Loucy (cell line): ENCODE data around the gene TMOD1.

Experiments
- H2AFZ ChIP-seq: fragments of 200-600 bp; sonication (generic); 2 replicates; pipeline ENCODE4 v1.6.0; 2016; ENCODE audit warnings: antibody characterized with exemption, mild to moderate bottlenecking, low read length, moderate library complexity
- H3F3A ChIP-seq: fragments of 200-600 bp; 2 replicates; pipeline ENCODE4 v1.6.0; 2016; ENCODE audit warnings: antibody characterized with exemption, low read depth, mild to moderate bottlenecking
- H3K27me3 ChIP-seq: fragments of 200-600 bp; sonication (generic); 2 replicates; pipeline ENCODE4 v1.6.1; 2014; ENCODE audit warnings: low read length, mild to moderate bottlenecking; ENCODE audit not compliant: insufficient read depth, poor library complexity, severe bottlenecking
- H3K36me3 ChIP-seq: fragments of 200-600 bp; sonication (generic); 2 replicates; pipeline ENCODE4 v1.6.1; 2016; ENCODE audit warnings: low read length; ENCODE audit not compliant: insufficient read depth
- H3K4me1 ChIP-seq: fragments of 200-600 bp; sonication (generic); 2 replicates; pipeline ENCODE4 v1.5.1; 2014; ENCODE audit warnings: low read length, mild to moderate bottlenecking; ENCODE audit not compliant: insufficient read depth, poor library complexity, severe bottlenecking
- H3K4me2 ChIP-seq: fragments of 200-600 bp; sonication (generic); 2 replicates; pipeline ENCODE4 v1.6.0; 2014; ENCODE audit warnings: antibody characterized with exemption, low read length, low read depth, mild to moderate bottlenecking; ENCODE audit not compliant: poor library complexity, severe bottlenecking
- H3K4me3 ChIP-seq: fragments of 200-600 bp; sonication (generic); 2 replicates; pipeline ENCODE4 v1.5.1; 2014; ENCODE audit warnings: low read length, mild to moderate bottlenecking, mixed read lengths; ENCODE audit not compliant: poor library complexity, severe bottlenecking
- H3K79me2 ChIP-seq: fragments of 200-600 bp; sonication (generic); 2 replicates; pipeline ENCODE4 v1.6.1; 2014; ENCODE audit warnings: low read length; ENCODE audit not compliant: insufficient read depth
- H3K9ac ChIP-seq: fragments of 200-600 bp; sonication (generic); 2 replicates; pipeline ENCODE4 v1.6.0; 2014; ENCODE audit warnings: mild to moderate bottlenecking, low read depth, low read length, moderate library complexity; ENCODE audit not compliant: poor library complexity, severe bottlenecking
- H3K9me2 ChIP-seq: fragments of 200-600 bp; sonication (generic); replicated peaks from 2 replicates; pipeline ENCODE4 v1.6.1; 2016; ENCODE audit warnings: low read depth, low read length, mixed read lengths
- H3K9me3 ChIP-seq: fragments of 200-600 bp; sonication (generic); 2 replicates; pipeline ENCODE4 v1.6.1; 2014; ENCODE audit warnings: mild to moderate bottlenecking, antibody characterized with exemption, low read length, low read depth; ENCODE audit not compliant: insufficient read depth
- H4K20me1 ChIP-seq: fragments of 200-600 bp; sonication (generic); 2 replicates; pipeline ENCODE4 v1.6.0; 2014; ENCODE audit warnings: antibody characterized with exemption, low read length, mild to moderate bottlenecking; ENCODE audit not compliant: insufficient read depth, poor library complexity, severe bottlenecking
- CTCF ChIP-seq: fragments of 200-600 bp; sonication (generic); conservative IDR thresholded peaks from 2 replicates; pipeline ENCODE4 v1.5.1; 2014; ENCODE audit warnings: mild to moderate bottlenecking, antibody characterized with exemption, low read length
- EZH2phosphoT487 ChIP-seq: fragments of 200-600 bp; IDR thresholded peaks from 2 replicates; pipeline ENCODE4 v1.6.1; 2018; ENCODE audit warnings: antibody characterized with exemption, mild to moderate bottlenecking, moderate library complexity, borderline replicate concordance

The TMOD1 gene

DNA sequence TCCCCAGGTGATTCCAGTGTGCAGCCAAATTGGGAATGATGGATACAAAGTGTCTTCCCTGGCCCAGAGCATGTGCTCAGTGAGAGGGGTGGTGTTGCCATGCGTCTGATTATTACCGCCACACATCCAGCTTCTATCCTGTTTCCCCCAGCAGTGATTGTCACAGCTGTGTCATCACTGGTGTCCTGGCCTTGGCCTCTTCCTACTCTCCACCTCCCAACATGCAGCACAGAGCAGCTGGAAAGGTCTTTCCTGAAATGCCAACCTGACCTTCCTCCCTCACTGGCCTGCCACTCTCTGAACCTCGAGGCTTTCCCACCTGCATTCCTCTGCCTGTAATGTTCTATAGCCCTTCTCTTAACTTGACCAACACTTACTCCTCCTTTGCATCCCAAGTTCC, 60.0 kb downstream of the TMOD1 start:
- no peaks in the 10 kb centered on the region for H3K9me2 ChIP-seq
- H3K79me2 ChIP-seq: no peaks in the 10 kb centered on the region
- H3K9ac ChIP-seq: no peak overlapping the region
- H3F3A ChIP-seq: no peaks in the 10 kb centered on the region
- H3K4me2 ChIP-seq: no peak overlapping the region
- no peak for TF ChIP-seq EZH2phosphoT487
- H3K4me3 ChIP-seq: no peak overlapping the region
- H4K20me1 ChIP-seq: no peaks in the 10 kb centered on the region
- no peak overlapping the region for H2AFZ ChIP-seq
- no peaks in the 10 kb centered on the region for H3K4me1 ChIP-seq
- no peaks in the 10 kb centered on the region for H3K36me3 ChIP-seq
- H3K9me3 ChIP-seq: no peaks in the 10 kb centered on the region
- no peaks in the 10 kb centered on the region for H3K27me3 ChIP-seq

GRCh38 chr9:97562542-97562941, 61.1 kb downstream of the TMOD1 start:
- Histone ChIP-seq H3K9me3 (no peaks in the 10 kb centered on the region), H3K4me2 (no peak overlapping the region), H4K20me1 (no peaks in the 10 kb centered on the region), H2AFZ (no peak overlapping the region), H3K36me3 (no peaks in the 10 kb centered on the region), H3K4me3 (no peak overlapping the region), H3F3A (no peaks in the 10 kb centered on the region), H3K4me1 (no peaks in the 10 kb centered on the region), H3K79me2 (no peaks in the 10 kb centered on the region), H3K9me2 (no peaks in the 10 kb centered on the region), H3K9ac (no peak overlapping the region), H3K27me3 (no peaks in the 10 kb centered on the region)
- TF ChIP-seq CTCF (no peak), EZH2phosphoT487 (no peak)

DNA sequence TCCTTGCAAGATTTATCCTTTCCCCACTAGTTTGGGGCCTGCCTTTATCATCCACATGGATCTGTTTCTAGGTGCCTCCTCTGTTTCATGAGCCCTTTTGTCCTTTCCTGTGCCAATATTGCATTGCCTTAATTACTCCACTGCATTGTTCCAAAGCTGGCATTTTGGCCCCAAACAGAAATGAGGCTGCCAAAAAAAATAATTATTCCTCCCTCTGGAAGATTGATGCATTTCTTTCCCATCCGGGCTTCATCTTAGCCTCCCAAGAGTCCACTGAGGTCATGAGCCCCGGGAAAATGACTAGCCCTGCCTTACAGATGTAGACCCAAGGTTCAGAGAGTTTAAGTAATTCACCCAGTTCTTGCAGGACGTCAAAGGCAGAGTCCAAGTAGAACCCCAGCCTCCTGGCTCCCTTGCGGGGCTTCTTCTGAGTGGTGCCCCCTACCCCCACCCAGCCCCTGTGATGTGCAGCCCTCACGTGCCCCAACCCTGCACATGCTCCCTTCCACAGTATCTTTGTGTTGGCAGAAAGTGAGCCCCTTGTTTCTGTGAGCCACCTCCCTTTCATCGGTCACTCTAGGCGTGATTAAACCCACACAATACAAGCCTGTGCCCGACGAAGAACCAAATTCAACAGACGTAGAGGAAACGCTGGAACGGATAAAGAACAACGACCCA, 62.1 kb downstream of the TMOD1 start:
- Histone ChIP-seq H3K9me2 (no peaks in the 10 kb centered on the region), H3K27me3 (no peaks in the 10 kb centered on the region), H2AFZ (no peak overlapping the region), H3K4me1 (no peaks in the 10 kb centered on the region), H3K36me3 (no peaks in the 10 kb centered on the region), H3K9ac (no peak overlapping the region), H3K4me3 (no peak overlapping the region), H4K20me1 (no peaks in the 10 kb centered on the region), H3K79me2 (no peaks in the 10 kb centered on the region), H3K4me2 (no peak overlapping the region), H3F3A (no peaks in the 10 kb centered on the region), H3K9me3 (no peaks in the 10 kb centered on the region)
- no peak for TF ChIP-seq EZH2phosphoT487

GRCh38 chr9:97564291-97565175, 63.1 kb downstream of the TMOD1 start:
- H3K79me2 ChIP-seq: no peaks in the 10 kb centered on the region
- H3K4me2 ChIP-seq: no peak overlapping the region
- no peaks in the 10 kb centered on the region for H3K4me1 ChIP-seq
- no peak overlapping the region for H2AFZ ChIP-seq
- H3F3A ChIP-seq: no peaks in the 10 kb centered on the region
- TF ChIP-seq EZH2phosphoT487 (no peak), CTCF (no peak)
- no peaks in the 10 kb centered on the region for H3K27me3 ChIP-seq
- H3K9ac ChIP-seq: no peak overlapping the region
- no peaks in the 10 kb centered on the region for H4K20me1 ChIP-seq
- H3K36me3 ChIP-seq: no peaks in the 10 kb centered on the region
- no peak overlapping the region for H3K4me3 ChIP-seq
- no peaks in the 10 kb centered on the region for H3K9me2 ChIP-seq
- H3K9me3 ChIP-seq: no peaks in the 10 kb centered on the region
